Endothelial cell of umbilical vein (primary cell): ENCODE measurements around the gene DMD.

Experiments used
- EZH2 ChIP-seq: IDR thresholded peaks from 2 replicates; pipeline ENCODE4 v1.6.1; 2012; ENCODE audit warnings: borderline replicate concordance, low read depth, mild to moderate bottlenecking, moderate library complexity, low read length, inconsistent platforms; ENCODE audit not compliant: severe bottlenecking
- MYC ChIP-seq: IDR thresholded peaks from one replicate; pipeline ENCODE4 v1.6.1; 2011; ENCODE audit warnings: mild to moderate bottlenecking, low read depth, low read length
- POLR2A ChIP-seq: IDR thresholded peaks from 2 replicates; pipeline ENCODE4 v1.6.1; 2012; ENCODE audit warnings: low read depth, mild to moderate bottlenecking, control low read depth, low read length
- POLR2AphosphoS5 ChIP-seq: IDR thresholded peaks from 2 replicates; pipeline ENCODE4 v1.6.1; 2012; ENCODE audit warnings: low read depth, mild to moderate bottlenecking, control low read depth, low read length, moderate library complexity; ENCODE audit not compliant: insufficient read depth
- TF ChIP-seq, protein P1 (sequence below), 2 donors: IDR thresholded peaks; 1 replicate in 1 of 2; 2 replicates in 1 of 2; pipeline ENCODE4 v1.5.1; 2011; ENCODE audit warnings: low read length in 2 of 2, mild to moderate bottlenecking in 2 of 2, moderate library complexity in 2 of 2, control low read depth in 1 of 2, inconsistent platforms in 1 of 2, low read depth in 1 of 2; ENCODE audit not compliant: insufficient read depth in 1 of 2; ENCODE audit errors: extremely low read depth in 1 of 2

DNA sequence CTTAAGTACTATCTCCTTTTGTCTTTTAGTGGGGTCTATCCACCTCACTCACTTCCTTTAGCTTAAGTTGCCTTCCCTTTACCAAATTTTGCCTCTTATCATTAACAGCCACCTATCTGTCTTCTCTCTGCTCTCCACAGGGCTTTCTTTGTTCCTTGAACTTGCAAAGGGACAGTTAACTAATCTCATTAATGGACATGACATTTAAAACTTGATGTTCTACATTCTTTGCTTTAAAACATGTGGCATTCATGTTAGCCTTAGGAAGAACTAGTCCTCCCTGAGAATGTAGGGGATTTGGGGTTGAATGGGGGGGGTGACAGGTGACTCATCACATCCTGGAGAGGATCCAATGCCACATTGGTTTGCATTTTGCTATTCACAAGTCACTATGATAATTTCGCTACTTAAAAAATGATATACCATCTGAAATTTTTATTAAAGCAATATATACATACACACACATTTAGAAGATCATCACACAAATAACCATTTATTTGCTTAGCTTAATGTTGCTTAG lies 41.0 kb upstream of the DMD start:
- TF ChIP-seq, protein P1, sequence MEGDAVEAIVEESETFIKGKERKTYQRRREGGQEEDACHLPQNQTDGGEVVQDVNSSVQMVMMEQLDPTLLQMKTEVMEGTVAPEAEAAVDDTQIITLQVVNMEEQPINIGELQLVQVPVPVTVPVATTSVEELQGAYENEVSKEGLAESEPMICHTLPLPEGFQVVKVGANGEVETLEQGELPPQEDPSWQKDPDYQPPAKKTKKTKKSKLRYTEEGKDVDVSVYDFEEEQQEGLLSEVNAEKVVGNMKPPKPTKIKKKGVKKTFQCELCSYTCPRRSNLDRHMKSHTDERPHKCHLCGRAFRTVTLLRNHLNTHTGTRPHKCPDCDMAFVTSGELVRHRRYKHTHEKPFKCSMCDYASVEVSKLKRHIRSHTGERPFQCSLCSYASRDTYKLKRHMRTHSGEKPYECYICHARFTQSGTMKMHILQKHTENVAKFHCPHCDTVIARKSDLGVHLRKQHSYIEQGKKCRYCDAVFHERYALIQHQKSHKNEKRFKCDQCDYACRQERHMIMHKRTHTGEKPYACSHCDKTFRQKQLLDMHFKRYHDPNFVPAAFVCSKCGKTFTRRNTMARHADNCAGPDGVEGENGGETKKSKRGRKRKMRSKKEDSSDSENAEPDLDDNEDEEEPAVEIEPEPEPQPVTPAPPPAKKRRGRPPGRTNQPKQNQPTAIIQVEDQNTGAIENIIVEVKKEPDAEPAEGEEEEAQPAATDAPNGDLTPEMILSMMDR (IDR thresholded peaks at IDR 0.05; ENCODE audit: extremely low read depth in 1 of 2, insufficient read depth in 1 of 2, low read depth in 1 of 2, low read length in 2 of 2), result no peak
- no peak for TF ChIP-seq POLR2A
- no peak for TF ChIP-seq MYC
- no peak for TF ChIP-seq EZH2
- no peak for TF ChIP-seq POLR2AphosphoS5
